ENCODE data around the gene EXOC2. TPM values are rescaled to one million over a fixed set of nuclear protein-coding genes. Genes with fewer than 3 reads are reported as not detected.

EXOC2 gene
- total RNA-seq, 4 donors from 2014 or later = 25.6 to 37.1 (median 30.8) TPM

- Histone ChIP-seq H3K4me1 (no peaks in the 10 kb centered on the region), H3K4me3 (replicated peaks in 1 of 3) (no peak overlapping the region), H3K9me3 (no peaks in the 10 kb centered on the region), H3K27me3 (no peaks in the 10 kb centered on the region), H3K27ac (no peak overlapping the region), H3K36me3 (no peaks in the 10 kb centered on the region)
- TF ChIP-seq POLR2A (IDR thresholded peaks at IDR 0.05) (no peak), CTCF (IDR thresholded peaks at IDR 0.05) (no peak)
- no peak for DNase-seq
- WGBS, 2 donors = 75 to 83% methylated on average over 9 of the region's 9 CpGs
- intact Hi-C loops (cut with DNase I) = no loop called here
Measured at GRCh38 chr6:452301-453067, 240.5 kb downstream of the EXOC2 start.

- 93 to 96% methylated on average over 8 of the region's 8 CpGs for WGBS, 2 donors
- DNase-seq = no peak
- TF ChIP-seq CTCF (IDR thresholded peaks at IDR 0.05) (no peak), POLR2A (IDR thresholded peaks at IDR 0.05) (no peak)
- Histone ChIP-seq H3K27ac (no peak overlapping the region), H3K27me3 (no peaks in the 10 kb centered on the region), H3K36me3 (no peaks in the 10 kb centered on the region), H3K4me1 (no peaks in the 10 kb centered on the region), H3K4me3 (replicated peaks in 1 of 3) (no peak overlapping the region), H3K9me3 (no peaks in the 10 kb centered on the region)
- intact Hi-C loops (cut with DNase I) = no loop called here
Measured at GRCh38 chr6:451847-452246, 241.1 kb downstream of the EXOC2 start.

- intact Hi-C loops (cut with DNase I) = no loop called here
- TF ChIP-seq POLR2A (IDR thresholded peaks at IDR 0.05) (no peak), CTCF (IDR thresholded peaks at IDR 0.05) (no peak)
- H3K36me3 ChIP-seq = no peaks in the 10 kb centered on the region
- 95 to 96% methylated on average over 11 to 12 of the region's 12 CpGs for WGBS, 2 donors
- DNase-seq = no peak
- no peaks in the 10 kb centered on the region for H3K4me1 ChIP-seq
- H3K9me3 ChIP-seq = no peaks in the 10 kb centered on the region
- no peaks in the 10 kb centered on the region for H3K27me3 ChIP-seq
- H3K27ac ChIP-seq = no peak overlapping the region
- no peak overlapping the region for H3K4me3 ChIP-seq (replicated peaks in 1 of 3)
Measured at GRCh38 chr6:451336-451735, 241.6 kb downstream of the EXOC2 start.

- Histone ChIP-seq H3K4me3 (replicated peaks in 1 of 3) (no peak overlapping the region), H3K4me1 (no peaks in the 10 kb centered on the region), H3K9me3 (no peaks in the 10 kb centered on the region), H3K27ac (no peak overlapping the region), H3K27me3 (no peaks in the 10 kb centered on the region), H3K36me3 (no peaks in the 10 kb centered on the region)
- intact Hi-C loops (cut with DNase I) = no loop called here
- no peak for DNase-seq
- WGBS, 2 donors = 91 to 95% methylated on average over 39 to 44 of the region's 62 CpGs
- TF ChIP-seq POLR2A (IDR thresholded peaks at IDR 0.05) (no peak), CTCF (IDR thresholded peaks at IDR 0.05) (no peak)
Measured at GRCh38 chr6:449486-450419, 243.2 kb downstream of the EXOC2 start.

- no peak for DNase-seq
- 86 to 96% methylated on average over 2 to 3 of the region's 12 CpGs for WGBS, 2 donors
- H3K9me3 ChIP-seq = no peaks in the 10 kb centered on the region
- TF ChIP-seq POLR2A (IDR thresholded peaks at IDR 0.05) = no peak
- no peak for TF ChIP-seq CTCF (IDR thresholded peaks at IDR 0.05)
- H3K27me3 ChIP-seq = no peaks in the 10 kb centered on the region
- H3K4me1 ChIP-seq = no peaks in the 10 kb centered on the region
- H3K4me3 ChIP-seq (replicated peaks in 1 of 3) = no peak overlapping the region
- H3K36me3 ChIP-seq = no peaks in the 10 kb centered on the region
- H3K27ac ChIP-seq = no peak overlapping the region
- intact Hi-C loops (cut with DNase I) = no loop called here
Measured at GRCh38 chr6:449057-449430, 243.9 kb downstream of the EXOC2 start.

Measured in thyroid gland (tissue), 4 donors.